Activated CD4-positive, alpha-beta memory T cell treated with anti-CD3 and anti-CD28 coated beads, Interleukin-2, amount 10 ng/mL, durations not matched to agents 7 days and 5 days (primary cell): ENCODE measurements around the gene CDA. TPM values are rescaled to one million over a fixed set of nuclear protein-coding genes. Genes with fewer than 3 reads are reported as not detected.

Source experiments
- CTCF ChIA-PET: fragments of 350-600 bp; sonication (Branson Sonifier 250); formaldehyde crosslinking; loops from one replicate; lab custom pipeline; 2021; ENCODE audit warnings: antibody characterized with exemption, inconsistent platforms; lab: Charles Lee
- POLR2A ChIA-PET: fragments of 350-600 bp; sonication (Branson Sonifier 250); formaldehyde crosslinking; loops from one replicate; lab custom pipeline; 2021; ENCODE audit warnings: antibody characterized with exemption; lab: Charles Lee
- DNase-seq: peaks from one replicate; pipeline ENCODE4 v3.0.0-alpha.2; 2020
- H3K27ac Mint-ChIP-seq: one replicate; pipeline ENCODE4 v1.8.0; 2021; ENCODE audit warnings: mild to moderate bottlenecking, mixed read lengths
- H3K27me3 Mint-ChIP-seq: one replicate; pipeline ENCODE4 v1.8.0; 2021; ENCODE audit warnings: mixed read lengths
- H3K36me3 Mint-ChIP-seq: one replicate; pipeline ENCODE4 v1.8.0; 2021; ENCODE audit warnings: low read depth, mixed read lengths
- H3K4me1 Mint-ChIP-seq: one replicate; pipeline ENCODE4 v1.8.0; 2021; ENCODE audit warnings: mixed read lengths
- H3K4me3 Mint-ChIP-seq: one replicate; pipeline ENCODE4 v1.8.0; 2021; ENCODE audit warnings: mild to moderate bottlenecking, mixed read lengths
- H3K9me3 Mint-ChIP-seq: one replicate; pipeline ENCODE4 v1.8.0; 2021; ENCODE audit warnings: mixed read lengths
- total RNA-seq, 2 experiments: library from RNA; stranded (reverse); gene quantifications; one replicate each; pipeline ENCODE4 v1.2.3, GENCODE V29; 2021

CDA gene
- total RNA-seq, 2 experiments from 2014 or later: not detected

DNA sequence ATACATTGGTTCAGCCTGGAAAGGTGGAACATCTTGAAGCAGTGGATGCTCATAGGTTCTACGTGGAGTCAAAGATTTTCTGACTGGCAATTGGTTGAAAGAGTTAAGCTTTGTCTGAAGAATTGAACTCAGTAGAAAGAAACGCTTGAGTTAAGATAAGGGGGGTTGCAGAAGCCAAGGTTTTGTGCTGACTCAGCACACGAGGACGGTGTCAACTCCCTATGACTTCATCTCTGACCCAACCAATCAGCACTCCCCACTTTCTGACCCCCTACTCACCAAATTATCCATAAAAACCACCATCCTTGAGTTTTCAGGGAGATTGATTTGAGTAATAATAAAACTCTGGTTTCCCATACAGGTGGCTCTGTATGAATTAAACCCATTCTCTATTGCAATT is 41.8 kb downstream of the CDA start:
- H3K4me1 Mint-ChIP-seq: peaks cover 14% of the 10 kb centered on the region
- ChIA-PET POLR2A (no interaction called here), CTCF (interaction anchor here (1.0 to 1.2 kb wide), 2 partner anchors 44 to 56 kb away, joined by 3 read pairs; no protein-coding TSS in a partner anchor)
- H3K36me3 Mint-ChIP-seq: no peaks in the 10 kb centered on the region
- H3K27ac Mint-ChIP-seq: no peak overlapping the region
- peaks cover 26% of the 10 kb centered on the region for H3K27me3 Mint-ChIP-seq
- no peak for DNase-seq
- H3K9me3 Mint-ChIP-seq: no peaks in the 10 kb centered on the region
- no peak overlapping the region for H3K4me3 Mint-ChIP-seq

- CTCF ChIA-PET: interaction anchor here (0.8 to 3.5 kb wide), 12 partner anchors 13 to 127 kb away, joined by 3 to 37 read pairs (median 4); partner anchors contain the start of genes DDOST and MUL1
- H3K4me1 Mint-ChIP-seq: peaks cover 14% of the 10 kb centered on the region
- DNase-seq: no peak
- H3K36me3 Mint-ChIP-seq: no peaks in the 10 kb centered on the region
- H3K9me3 Mint-ChIP-seq: no peaks in the 10 kb centered on the region
- POLR2A ChIA-PET: interaction anchor here (2.7 kb wide), 1 partner anchor 28 kb away, joined by 19 read pairs; the partner anchor contains the start of gene DDOST
- H3K27ac Mint-ChIP-seq: peak overlapping the region; percentile 44
- H3K27me3 Mint-ChIP-seq: peaks cover 14% of the 10 kb centered on the region
- peak overlapping the region; percentile 65 for H3K4me3 Mint-ChIP-seq
These were observed 43.5 kb downstream of the CDA start for GRCh38 chr1:20632386-20632785.

- CTCF ChIA-PET: interaction anchor here (0.6 to 3.5 kb wide), 27 partner anchors 8 to 750 kb away, joined by 3 to 37 read pairs (median 4); partner anchors contain the start of genes CDA, DDOST and MUL1
- no peaks in the 10 kb centered on the region for H3K36me3 Mint-ChIP-seq
- peak within 1 kb of the TSS; percentile 44 for H3K27ac Mint-ChIP-seq
- peaks cover 14% of the 10 kb centered on the region for H3K4me1 Mint-ChIP-seq
- H3K9me3 Mint-ChIP-seq: no peaks in the 10 kb centered on the region
- peak; percentile 90 for DNase-seq
- POLR2A ChIA-PET: interaction anchor here (0.8 to 2.7 kb wide), 11 partner anchors 13 to 153 kb away, joined by 3 to 19 read pairs (median 4); partner anchors contain the start of genes CDA, DDOST and HP1BP3
- H3K4me3 Mint-ChIP-seq: peak within 1 kb of the TSS; percentile 77
- H3K27me3 Mint-ChIP-seq: peaks cover 9% of the 10 kb centered on the region
These were observed 44.5 kb downstream of the CDA start, which contains the start of gene PINK1 for GRCh38 chr1:20633190-20634064. Gene PINK1, plus strand, starts transcription at chr1:20633458. Its CDS starts 91 bp downstream, at chr1:20633549.

- DNase-seq: peak; percentile 21
- peak overlapping the region; percentile 21 for H3K27ac Mint-ChIP-seq
- peaks cover 7% of the 10 kb centered on the region for H3K27me3 Mint-ChIP-seq
- no peaks in the 10 kb centered on the region for H3K9me3 Mint-ChIP-seq
- peak overlapping the region; percentile 77 for H3K4me3 Mint-ChIP-seq
- POLR2A ChIA-PET: interaction anchor here (0.8 to 2.7 kb wide), 11 partner anchors 12 to 153 kb away, joined by 3 to 19 read pairs (median 4); partner anchors contain the start of genes CDA, DDOST and HP1BP3
- peaks cover 14% of the 10 kb centered on the region for H3K4me1 Mint-ChIP-seq
- no peaks in the 10 kb centered on the region for H3K36me3 Mint-ChIP-seq
- CTCF ChIA-PET: interaction anchor here (0.6 to 3.5 kb wide), 23 partner anchors 8 to 751 kb away, joined by 3 to 37 read pairs (median 4); partner anchors contain the start of genes CDA and DDOST
These were observed 45.2 kb downstream of the CDA start for GRCh38 chr1:20634065-20634593.

GRCh38 chr1:20634594-20635084 is 45.7 kb downstream of the CDA start:
- peaks cover 7% of the 10 kb centered on the region for H3K27me3 Mint-ChIP-seq
- no peak overlapping the region for H3K27ac Mint-ChIP-seq
- peak; percentile 23 for DNase-seq
- H3K4me3 Mint-ChIP-seq: peak overlapping the region; percentile 77
- ChIA-PET CTCF (interaction anchor here (0.6 to 3.5 kb wide), 11 partner anchors 9 to 422 kb away, joined by 3 to 37 read pairs (median 4); partner anchors contain the start of gene DDOST), POLR2A (interaction anchor here (0.9 to 2.7 kb wide), 4 partner anchors 26 to 152 kb away, joined by 3 to 19 read pairs (median 6); partner anchors contain the start of genes CDA, DDOST and HP1BP3)
- no peaks in the 10 kb centered on the region for H3K36me3 Mint-ChIP-seq
- peaks cover 14% of the 10 kb centered on the region for H3K4me1 Mint-ChIP-seq
- H3K9me3 Mint-ChIP-seq: no peaks in the 10 kb centered on the region

- Mint-ChIP-seq H3K36me3 (no peaks in the 10 kb centered on the region), H3K9me3 (no peaks in the 10 kb centered on the region), H3K4me3 (no peak overlapping the region), H3K27ac (no peak overlapping the region), H3K4me1 (peaks cover 14% of the 10 kb centered on the region), H3K27me3 (peaks cover 2% of the 10 kb centered on the region)
- no peak for DNase-seq
- ChIA-PET POLR2A (interaction anchor here (1.3 kb wide), 1 partner anchor 14 kb away, joined by 3 read pairs; no protein-coding TSS in a partner anchor), CTCF (interaction anchor here (0.6 to 1.1 kb wide), 2 partner anchors 36 to 554 kb away, joined by 3 read pairs; no protein-coding TSS in a partner anchor)
These were observed 48.0 kb downstream of the CDA start for GRCh38 chr1:20636785-20637347.

GRCh38 chr1:20640183-20640597 is 51.3 kb downstream of the CDA start:
- ChIA-PET POLR2A (no interaction called here), CTCF (interaction anchor here (1.3 to 1.4 kb wide), 2 partner anchors 13 to 113 kb away, joined by 3 read pairs; no protein-coding TSS in a partner anchor)
- Mint-ChIP-seq H3K4me3 (no peak overlapping the region), H3K4me1 (no peaks in the 10 kb centered on the region), H3K9me3 (no peaks in the 10 kb centered on the region), H3K27me3 (no peaks in the 10 kb centered on the region), H3K27ac (no peak overlapping the region), H3K36me3 (no peaks in the 10 kb centered on the region)
- DNase-seq: peak; percentile 66

GRCh38 chr1:20641975-20642374 is 53.1 kb downstream of the CDA start:
- no peaks in the 10 kb centered on the region for H3K4me1 Mint-ChIP-seq
- H3K36me3 Mint-ChIP-seq: no peaks in the 10 kb centered on the region
- CTCF ChIA-PET: interaction anchor here (0.7 to 1.3 kb wide), 4 partner anchors 9 to 120 kb away, joined by 3 to 6 read pairs (median 4); partner anchors contain the start of genes DDOST and PINK1
- no peaks in the 10 kb centered on the region for H3K9me3 Mint-ChIP-seq
- no peak overlapping the region for H3K4me3 Mint-ChIP-seq
- POLR2A ChIA-PET: interaction anchor here (1.7 kb wide), 1 partner anchor 18 kb away, joined by 4 read pairs; no protein-coding TSS in a partner anchor
- H3K27ac Mint-ChIP-seq: no peak overlapping the region
- no peak for DNase-seq
- H3K27me3 Mint-ChIP-seq: no peaks in the 10 kb centered on the region

GRCh38 chr1:20643080-20643479 is 54.2 kb downstream of the CDA start:
- H3K4me1 Mint-ChIP-seq: no peaks in the 10 kb centered on the region
- H3K36me3 Mint-ChIP-seq: no peaks in the 10 kb centered on the region
- CTCF ChIA-PET: interaction anchor here (1.2 to 1.4 kb wide), 2 partner anchors 9 to 68 kb away, joined by 3 to 7 read pairs; no protein-coding TSS in a partner anchor
- no peak for DNase-seq
- POLR2A ChIA-PET: interaction anchor here (1.7 kb wide), 1 partner anchor 17 kb away, joined by 4 read pairs; no protein-coding TSS in a partner anchor
- H3K27ac Mint-ChIP-seq: no peak overlapping the region
- no peak overlapping the region for H3K4me3 Mint-ChIP-seq
- no peaks in the 10 kb centered on the region for H3K27me3 Mint-ChIP-seq
- no peaks in the 10 kb centered on the region for H3K9me3 Mint-ChIP-seq

- peaks cover 8% of the 10 kb centered on the region for H3K36me3 Mint-ChIP-seq
- no peaks in the 10 kb centered on the region for H3K4me1 Mint-ChIP-seq
- CTCF ChIA-PET: interaction anchor here (2.9 kb wide), 1 partner anchor 11 kb away, joined by 22 read pairs; the partner anchor contains the start of gene PINK1
- no peaks in the 10 kb centered on the region for H3K9me3 Mint-ChIP-seq
- H3K27ac Mint-ChIP-seq: no peak overlapping the region
- DNase-seq: no peak
- H3K4me3 Mint-ChIP-seq: no peak overlapping the region
- POLR2A ChIA-PET: no interaction called here
- H3K27me3 Mint-ChIP-seq: no peaks in the 10 kb centered on the region
These were observed 55.5 kb downstream of the CDA start for GRCh38 chr1:20644416-20644815.

GRCh38 chr1:20645414-20645813 is 56.5 kb downstream of the CDA start:
- Mint-ChIP-seq H3K4me3 (no peak overlapping the region), H3K27me3 (no peaks in the 10 kb centered on the region), H3K27ac (no peak overlapping the region), H3K9me3 (no peaks in the 10 kb centered on the region), H3K36me3 (peaks cover 18% of the 10 kb centered on the region), H3K4me1 (no peaks in the 10 kb centered on the region)
- POLR2A ChIA-PET: interaction anchor here (0.9 to 1.0 kb wide), 3 partner anchors 10 to 16 kb away, joined by 3 to 4 read pairs (median 3); partner anchors contain the start of gene DDOST
- DNase-seq: no peak
- CTCF ChIA-PET: interaction anchor here (1.5 to 2.9 kb wide), 2 partner anchors 12 to 16 kb away, joined by 8 to 22 read pairs; partner anchors contain the start of genes DDOST and PINK1
